ENCODE results near the gene XAGE3. TPM values are rescaled to one million over a fixed set of nuclear protein-coding genes. Genes with fewer than 3 reads are reported as not detected.
"Not testable (repeated sequence)": the region's sequence is repeated elsewhere in the genome, so short reads cannot be mapped to it uniquely, and the experiment has no call there.

The XAGE3 gene
- total RNA-seq, 1 donor from 2014 or later = not detected

DNA sequence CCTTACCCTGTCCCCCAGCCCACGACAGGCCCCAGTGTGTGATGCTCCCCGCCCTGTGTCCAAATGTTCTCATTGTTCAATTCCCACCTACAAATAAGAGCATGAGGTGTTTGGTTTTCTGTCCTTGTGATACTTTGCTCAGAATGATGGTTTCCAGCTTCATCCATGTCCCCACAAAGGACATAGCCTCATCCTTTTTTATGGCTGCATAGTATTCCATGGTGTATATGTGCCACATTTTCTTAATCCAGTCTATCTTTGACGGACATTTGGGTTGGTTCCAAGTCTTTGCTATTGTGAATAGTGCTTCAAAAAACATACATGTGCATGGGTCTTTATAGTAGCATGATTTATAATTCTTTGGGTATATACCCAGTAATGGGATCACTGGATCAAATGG lies 24.3 kb downstream of the XAGE3 start:
- DNase-seq (ENCODE audit: low read depth) = not testable (repeated sequence)

DNA sequence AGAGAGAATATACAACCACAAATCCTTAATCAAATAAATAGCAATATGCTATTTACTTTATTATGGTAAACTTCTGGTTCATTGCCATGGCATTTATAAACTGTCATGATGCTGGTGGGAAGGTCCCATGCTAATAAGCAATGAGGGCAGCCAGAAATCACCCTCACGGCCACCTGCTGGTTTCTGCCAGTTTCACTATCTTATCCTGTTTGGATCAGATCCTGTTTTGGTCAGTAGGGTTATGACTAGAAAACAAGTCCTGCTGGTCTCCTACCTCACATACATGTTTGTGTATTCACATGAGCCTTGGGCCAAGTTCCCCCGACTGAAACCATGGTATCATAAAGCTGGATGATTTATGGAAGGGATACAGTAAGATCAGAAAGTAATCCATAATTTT lies 28.7 kb downstream of the XAGE3 start:
- no peak for DNase-seq (ENCODE audit: low read depth)

DNA sequence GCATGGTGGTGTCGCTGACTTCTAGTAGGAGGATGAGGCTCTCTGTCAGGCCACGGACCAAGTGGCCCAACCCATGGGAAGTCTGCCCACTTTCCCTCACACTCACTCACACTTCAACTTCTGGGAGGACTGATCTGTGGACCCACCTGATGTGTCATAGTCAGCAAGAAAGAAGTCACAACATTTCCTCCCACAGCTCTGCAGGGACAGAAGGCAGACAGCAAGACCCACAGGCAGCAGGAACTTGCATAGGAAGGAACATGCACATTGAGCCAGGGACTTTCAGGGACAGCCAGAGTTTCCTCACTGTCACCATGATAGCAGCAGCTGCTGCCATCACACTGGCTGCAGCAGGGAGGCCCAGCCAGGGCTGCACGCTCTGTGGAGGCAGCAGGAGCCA lies 37.3 kb downstream of the XAGE3 start:
- DNase-seq (ENCODE audit: low read depth) = no peak

DNA sequence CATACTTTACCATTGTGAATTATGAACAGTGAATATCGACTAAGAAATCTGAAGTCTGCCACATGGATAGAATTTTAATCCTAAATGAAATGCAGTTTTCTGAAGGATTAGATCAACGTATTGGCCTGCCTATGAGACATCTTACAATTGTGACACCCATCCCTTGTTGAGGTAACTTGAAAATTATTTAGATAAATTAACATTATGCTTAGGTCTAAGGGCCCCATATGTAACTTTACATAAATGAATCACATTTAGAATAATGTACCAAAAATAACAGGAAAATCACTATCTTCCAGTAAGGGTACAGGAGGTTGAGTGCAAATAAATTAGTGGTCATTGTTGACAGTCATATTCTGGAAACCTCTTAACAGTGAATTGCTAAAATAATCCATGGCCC lies 43.3 kb downstream of the XAGE3 start:
- DNase-seq (ENCODE audit: low read depth) = no peak

DNA sequence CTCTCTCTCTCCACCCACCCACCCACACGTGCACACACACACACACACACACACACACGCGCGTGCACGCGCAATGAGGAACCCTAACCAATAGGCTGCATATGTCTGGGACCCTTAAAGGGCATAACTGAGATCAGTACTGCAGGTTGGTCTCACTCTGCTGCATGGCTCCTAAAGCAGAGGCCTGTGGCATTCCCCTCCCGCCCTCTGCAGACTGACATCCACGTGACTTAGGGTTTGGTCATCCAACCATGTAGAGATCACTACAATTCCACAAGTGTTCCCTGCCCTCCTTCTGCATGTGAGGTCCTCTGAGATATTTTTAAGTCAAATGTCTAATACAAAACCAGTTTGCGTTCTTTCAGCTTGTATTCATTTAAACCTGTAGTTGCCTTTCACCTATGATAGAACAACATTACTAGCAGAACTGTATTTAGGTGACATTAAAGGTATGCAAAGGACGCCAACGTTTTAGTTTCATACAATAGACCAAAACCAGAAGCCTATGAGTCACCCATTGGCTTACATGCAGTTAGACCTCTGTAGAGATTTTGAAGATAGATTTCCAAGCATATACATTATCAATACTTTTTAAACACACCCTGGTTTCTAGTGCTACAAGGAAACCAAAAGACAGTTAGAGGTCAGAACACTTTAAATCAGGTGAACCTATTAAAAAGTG lies 46.7 kb downstream of the XAGE3 start:
- DNase-seq (ENCODE audit: low read depth) = no peak

DNA sequence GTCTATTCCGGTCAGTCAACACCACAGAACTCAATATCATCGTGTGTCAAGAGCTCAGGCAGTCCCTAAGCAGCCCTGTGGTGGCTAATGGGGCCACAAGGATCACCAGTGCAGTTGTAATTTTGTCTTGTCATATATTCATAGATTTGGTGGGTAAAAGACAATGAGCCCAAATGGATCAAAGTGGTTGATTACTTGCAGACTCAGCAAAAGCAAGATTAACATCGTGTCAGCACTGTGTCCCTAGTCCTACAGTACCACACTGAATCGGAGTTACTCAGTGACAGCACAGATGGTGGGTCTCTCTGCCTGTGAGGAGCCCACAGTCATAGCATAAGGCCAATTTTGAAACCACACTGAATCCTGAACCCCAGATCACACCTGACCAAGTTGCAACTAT lies 48.1 kb downstream of the XAGE3 start:
- DNase-seq (ENCODE audit: low read depth) = no peak

Other genes with a start within 250 kb of the XAGE3 start
- not detected in 2 replicates for gene SSX7, start 213.2 kb downstream of the XAGE3 start, total RNA-seq
- gene SSX2, start 160.9 kb downstream of the XAGE3 start, total RNA-seq = not detected in 2 replicates
- not detected in 2 replicates for gene SSX2B, start 116.8 kb downstream of the XAGE3 start, total RNA-seq
- not detected in 2 replicates for gene SPANXN5, start 70.7 kb downstream of the XAGE3 start, total RNA-seq
- gene XAGE5, start 56.8 kb downstream of the XAGE3 start, total RNA-seq = not detected in 2 replicates
- gene FAM156B, start 29.2 kb upstream of the XAGE3 start, total RNA-seq = 19.3 and 22.8 TPM in 2 replicates
- gene FAM156A, start 90.4 kb upstream of the XAGE3 start, total RNA-seq = 16.7 and 30.5 TPM in 2 replicates
- gene GPR173, start 180.7 kb upstream of the XAGE3 start, total RNA-seq = 2.2 and 2.5 TPM in 2 replicates
- 14.5 and 19.9 TPM in 2 replicates for gene TSPYL2, start 214.3 kb upstream of the XAGE3 start, total RNA-seq
- 3.3 and 4.2 TPM in 2 replicates for gene KANTR, start 226.1 kb upstream of the XAGE3 start, total RNA-seq

Data from myocyte (in vitro differentiated cells).